ENCODE data around the gene NUP214.

GRCh38 chr9:131140550-131140949 is 15.2 kb downstream of the NUP214 start:
- TF ChIP-seq CTCF (IDR thresholded peaks at IDR 0.05) (no peak), ELF1 (IDR thresholded peaks at IDR 0.05) (no peak), SMC3 (IDR thresholded peaks at IDR 0.05; ENCODE audit: low read depth, low read length) (no peak), POLR2AphosphoS5 (IDR thresholded peaks at IDR 0.05; ENCODE audit: low read depth, low read length) (no peak), EP300 (IDR thresholded peaks at IDR 0.05; ENCODE audit: borderline replicate concordance in 1 of 2, low read depth in 1 of 2, low read length in 1 of 2) (no peak), MXI1 (IDR thresholded peaks at IDR 0.05; ENCODE audit: low read depth, low read length) (no peak), TAF1 (IDR thresholded peaks at IDR 0.05; ENCODE audit: borderline replicate concordance, low read depth, low read length) (no peak), USF1 (IDR thresholded peaks at IDR 0.05; ENCODE audit: borderline replicate concordance, low read depth) (no peak), FOSL2 (IDR thresholded peaks at IDR 0.05; ENCODE audit: borderline replicate concordance, low read depth) (no peak), EZH2phosphoT487 (IDR thresholded peaks at IDR 0.05; ENCODE audit: borderline replicate concordance, low read depth) (no peak)

All from SK-N-SH (cell line).